Measurements from ENCODE around the gene NAV2.

NAV2 gene

GRCh38 chr11:20059587-20060021, 347.0 kb downstream of the NAV2 start:
- peaks cover 66% of the 10 kb centered on the region for H3K36me3 Mint-ChIP-seq (ENCODE audit: low read depth)

GRCh38 chr11:20060181-20060580, 347.5 kb downstream of the NAV2 start:
- peaks cover 49% of the 10 kb centered on the region for H3K4me1 Mint-ChIP-seq
- DNase-seq, result no peak
- no peaks in the 10 kb centered on the region for H3K27me3 Mint-ChIP-seq (ENCODE audit: low read depth, poor library complexity)
- peaks cover 60% of the 10 kb centered on the region for H3K36me3 Mint-ChIP-seq (ENCODE audit: low read depth)
- no peak overlapping the region for H3K27ac Mint-ChIP-seq
- no peak overlapping the region for H3K4me3 Mint-ChIP-seq
- no peaks in the 10 kb centered on the region for H3K9me3 Mint-ChIP-seq
- no peak for TF ChIP-seq CTCF (IDR thresholded peaks at IDR 0.05)

More at GRCh38 chr11:20059587-20060021, 347.0 kb downstream of the NAV2 start:
- TF ChIP-seq CTCF (IDR thresholded peaks at IDR 0.05), result no peak
- peaks cover 52% of the 10 kb centered on the region for H3K4me1 Mint-ChIP-seq
- no peaks in the 10 kb centered on the region for H3K27me3 Mint-ChIP-seq (ENCODE audit: low read depth, poor library complexity)
- no peak overlapping the region for H3K4me3 Mint-ChIP-seq
- H3K27ac Mint-ChIP-seq, result no peak overlapping the region
- DNase-seq, result no peak
- H3K9me3 Mint-ChIP-seq, result no peaks in the 10 kb centered on the region

GRCh38 chr11:20060647-20061205, 348.1 kb downstream of the NAV2 start:
- no peak for DNase-seq
- Mint-ChIP-seq H3K27me3 (ENCODE audit: low read depth, poor library complexity) (no peaks in the 10 kb centered on the region), H3K36me3 (ENCODE audit: low read depth) (peaks cover 54% of the 10 kb centered on the region), H3K9me3 (no peaks in the 10 kb centered on the region), H3K4me1 (peaks cover 44% of the 10 kb centered on the region), H3K27ac (no peak overlapping the region), H3K4me3 (no peak overlapping the region)
- TF ChIP-seq CTCF (IDR thresholded peaks at IDR 0.05), result no peak

- Mint-ChIP-seq H3K9me3 (no peaks in the 10 kb centered on the region), H3K27ac (no peak overlapping the region), H3K4me1 (peaks cover 33% of the 10 kb centered on the region), H3K36me3 (ENCODE audit: low read depth) (peaks cover 51% of the 10 kb centered on the region), H3K4me3 (no peak overlapping the region), H3K27me3 (ENCODE audit: low read depth, poor library complexity) (no peaks in the 10 kb centered on the region)
- TF ChIP-seq CTCF (IDR thresholded peaks at IDR 0.05), result no peak
- DNase-seq, result no peak
Observed at GRCh38 chr11:20061776-20062175, 349.1 kb downstream of the NAV2 start.

GRCh38 chr11:20064961-20065405, 352.3 kb downstream of the NAV2 start:
- peaks cover 55% of the 10 kb centered on the region for H3K36me3 Mint-ChIP-seq (ENCODE audit: low read depth)
- no peak for TF ChIP-seq CTCF (IDR thresholded peaks at IDR 0.05)
- DNase-seq, result no peak
- no peaks in the 10 kb centered on the region for H3K27me3 Mint-ChIP-seq (ENCODE audit: low read depth, poor library complexity)
- H3K4me3 Mint-ChIP-seq, result no peak overlapping the region
- no peaks in the 10 kb centered on the region for H3K9me3 Mint-ChIP-seq
- H3K4me1 Mint-ChIP-seq, result peaks cover 33% of the 10 kb centered on the region
- no peak overlapping the region for H3K27ac Mint-ChIP-seq

- H3K9me3 Mint-ChIP-seq, result no peaks in the 10 kb centered on the region
- H3K27ac Mint-ChIP-seq, result no peak overlapping the region
- H3K27me3 Mint-ChIP-seq (ENCODE audit: low read depth, poor library complexity), result no peaks in the 10 kb centered on the region
- H3K4me1 Mint-ChIP-seq, result peaks cover 33% of the 10 kb centered on the region
- no peak for DNase-seq
- no peak for TF ChIP-seq CTCF (IDR thresholded peaks at IDR 0.05)
- H3K4me3 Mint-ChIP-seq, result no peak overlapping the region
- peaks cover 55% of the 10 kb centered on the region for H3K36me3 Mint-ChIP-seq (ENCODE audit: low read depth)
Observed at GRCh38 chr11:20065406-20065805, 352.8 kb downstream of the NAV2 start.
